Suprapubic skin (tissue), 3 donors: ENCODE measurements around the gene PTGER2.

ENCODE experiments used
- EP300 ChIP-seq: sonication (generic); formaldehyde crosslinking; IDR thresholded peaks from one replicate; pipeline ENCODE4 v1.6.1; 2017; ENCODE audit warnings: antibody characterized with exemption
- POLR2A ChIP-seq, 2 donors: fragments of 450-650 bp; IDR thresholded peaks; one replicate each; pipeline ENCODE4 v1.6.1; 2017; ENCODE audit warnings: antibody characterized with exemption in 2 of 2, mild to moderate bottlenecking in 2 of 2, moderate library complexity in 2 of 2
- TF ChIP-seq, protein P1 (sequence below), 2 donors: fragments of 200-600 bp in 1 of 2; fragments of 450-650 bp in 1 of 2; sonication (generic) in 1 of 2; IDR thresholded peaks; one replicate each; pipeline ENCODE4 v1.5.1; 2016 to 2019; ENCODE audit warnings: antibody characterized with exemption in 2 of 2, mild to moderate bottlenecking in 1 of 2, moderate library complexity in 1 of 2

DNA sequence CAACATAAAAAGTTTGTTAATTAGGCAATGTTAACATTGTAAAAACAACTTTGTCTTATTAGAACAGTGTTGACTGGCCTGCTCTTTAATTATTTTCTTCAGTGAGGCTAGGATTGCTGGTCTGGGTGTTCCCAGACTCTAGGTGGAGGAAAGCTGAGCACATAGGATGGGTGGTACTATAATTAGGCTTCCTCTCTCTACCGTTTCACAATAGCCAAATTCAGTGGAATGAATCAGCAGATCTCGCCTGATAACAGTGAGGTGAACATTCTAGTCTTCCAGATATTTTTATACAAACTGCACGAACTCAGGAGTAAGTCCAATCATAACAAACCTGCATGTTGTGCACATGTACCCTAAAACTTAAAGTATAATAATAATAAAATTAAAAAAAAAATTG, 34.7 kb upstream of the PTGER2 start:
- TF ChIP-seq EP300 (no peak), POLR2A (IDR thresholded peaks at IDR 0.05) (no peak)
- TF ChIP-seq, protein P1, sequence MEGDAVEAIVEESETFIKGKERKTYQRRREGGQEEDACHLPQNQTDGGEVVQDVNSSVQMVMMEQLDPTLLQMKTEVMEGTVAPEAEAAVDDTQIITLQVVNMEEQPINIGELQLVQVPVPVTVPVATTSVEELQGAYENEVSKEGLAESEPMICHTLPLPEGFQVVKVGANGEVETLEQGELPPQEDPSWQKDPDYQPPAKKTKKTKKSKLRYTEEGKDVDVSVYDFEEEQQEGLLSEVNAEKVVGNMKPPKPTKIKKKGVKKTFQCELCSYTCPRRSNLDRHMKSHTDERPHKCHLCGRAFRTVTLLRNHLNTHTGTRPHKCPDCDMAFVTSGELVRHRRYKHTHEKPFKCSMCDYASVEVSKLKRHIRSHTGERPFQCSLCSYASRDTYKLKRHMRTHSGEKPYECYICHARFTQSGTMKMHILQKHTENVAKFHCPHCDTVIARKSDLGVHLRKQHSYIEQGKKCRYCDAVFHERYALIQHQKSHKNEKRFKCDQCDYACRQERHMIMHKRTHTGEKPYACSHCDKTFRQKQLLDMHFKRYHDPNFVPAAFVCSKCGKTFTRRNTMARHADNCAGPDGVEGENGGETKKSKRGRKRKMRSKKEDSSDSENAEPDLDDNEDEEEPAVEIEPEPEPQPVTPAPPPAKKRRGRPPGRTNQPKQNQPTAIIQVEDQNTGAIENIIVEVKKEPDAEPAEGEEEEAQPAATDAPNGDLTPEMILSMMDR (IDR thresholded peaks at IDR 0.05), result no peak
